Stomach smooth muscle (tissue), 2 donors: ENCODE measurements around the gene EVA1A.

Experiments used
- H3K27ac ChIP-seq: one replicate; pipeline ENCODE4 v1.7.0; 2013; ENCODE audit warnings: mild to moderate bottlenecking, low read length, inconsistent platforms
- H3K27me3 ChIP-seq, 2 donors: one replicate each; pipeline ENCODE4 v1.7.0; 2013; ENCODE audit warnings: low read length in 2 of 2; ENCODE audit not compliant: insufficient read depth in 2 of 2, control insufficient read depth in 1 of 2
- H3K36me3 ChIP-seq, 2 donors: one replicate each; pipeline ENCODE4 v1.7.0; 2013; ENCODE audit warnings: low read length in 2 of 2; ENCODE audit not compliant: control insufficient read depth in 2 of 2, insufficient read depth in 2 of 2
- H3K4me1 ChIP-seq: one replicate; pipeline ENCODE4 v1.7.0; 2013; ENCODE audit warnings: low read length; ENCODE audit not compliant: control insufficient read depth, insufficient read depth
- H3K4me3 ChIP-seq, 2 donors: one replicate each; pipeline ENCODE4 v1.7.0; 2013; ENCODE audit warnings: low read length in 2 of 2
- H3K9ac ChIP-seq, 2 donors: one replicate each; pipeline ENCODE4 v1.7.0; 2013; ENCODE audit warnings: low read length in 2 of 2, mild to moderate bottlenecking in 1 of 2
- H3K9me3 ChIP-seq, 2 donors: one replicate each; pipeline ENCODE4 v1.7.0; 2013; ENCODE audit warnings: low read length in 2 of 2; ENCODE audit not compliant: control insufficient read depth in 2 of 2
- donor health status: healthy.
- donor health status: Pancreatic carcinoma.

The EVA1A gene

DNA sequence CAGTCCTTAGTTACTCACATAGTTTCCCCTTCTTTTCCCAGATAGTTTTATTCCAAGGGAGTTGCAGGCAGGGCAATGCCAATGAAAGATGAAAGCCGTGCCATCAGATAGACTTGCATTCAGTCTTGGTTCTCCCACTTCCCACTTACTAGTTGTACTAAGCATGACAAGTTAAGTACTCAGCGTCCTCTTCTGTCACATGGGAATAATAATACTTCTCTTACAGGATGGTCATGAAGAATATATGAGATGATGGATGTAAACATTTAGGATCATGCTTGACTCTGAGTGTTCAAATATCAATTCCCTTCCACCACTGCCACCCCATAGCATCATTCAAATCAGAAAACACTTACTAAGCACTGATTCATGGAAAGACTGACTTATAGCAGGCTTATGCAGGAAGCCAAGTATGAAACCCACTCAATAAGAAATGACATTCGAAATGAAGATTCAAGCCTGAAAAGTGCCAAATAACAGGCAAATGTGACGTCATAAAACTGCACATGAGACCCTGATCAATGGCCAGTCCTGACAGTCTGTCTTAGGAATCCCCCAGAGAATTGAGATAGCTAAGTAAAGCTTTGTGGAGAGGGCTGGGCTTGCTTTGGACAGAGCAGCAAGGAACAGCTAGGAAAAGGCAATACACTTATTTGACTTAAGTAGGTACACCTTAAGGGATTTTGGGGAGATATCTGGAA lies 11.1 kb upstream of the EVA1A start:
- Histone ChIP-seq H3K27me3 (no peaks in the 10 kb centered on the region), H3K36me3 (no peaks in the 10 kb centered on the region), H3K4me3 (no peak overlapping the region), H3K9ac (no peak overlapping the region), H3K4me1 (no peaks in the 10 kb centered on the region), H3K27ac (no peak overlapping the region), H3K9me3 (no peaks in the 10 kb centered on the region)

DNA sequence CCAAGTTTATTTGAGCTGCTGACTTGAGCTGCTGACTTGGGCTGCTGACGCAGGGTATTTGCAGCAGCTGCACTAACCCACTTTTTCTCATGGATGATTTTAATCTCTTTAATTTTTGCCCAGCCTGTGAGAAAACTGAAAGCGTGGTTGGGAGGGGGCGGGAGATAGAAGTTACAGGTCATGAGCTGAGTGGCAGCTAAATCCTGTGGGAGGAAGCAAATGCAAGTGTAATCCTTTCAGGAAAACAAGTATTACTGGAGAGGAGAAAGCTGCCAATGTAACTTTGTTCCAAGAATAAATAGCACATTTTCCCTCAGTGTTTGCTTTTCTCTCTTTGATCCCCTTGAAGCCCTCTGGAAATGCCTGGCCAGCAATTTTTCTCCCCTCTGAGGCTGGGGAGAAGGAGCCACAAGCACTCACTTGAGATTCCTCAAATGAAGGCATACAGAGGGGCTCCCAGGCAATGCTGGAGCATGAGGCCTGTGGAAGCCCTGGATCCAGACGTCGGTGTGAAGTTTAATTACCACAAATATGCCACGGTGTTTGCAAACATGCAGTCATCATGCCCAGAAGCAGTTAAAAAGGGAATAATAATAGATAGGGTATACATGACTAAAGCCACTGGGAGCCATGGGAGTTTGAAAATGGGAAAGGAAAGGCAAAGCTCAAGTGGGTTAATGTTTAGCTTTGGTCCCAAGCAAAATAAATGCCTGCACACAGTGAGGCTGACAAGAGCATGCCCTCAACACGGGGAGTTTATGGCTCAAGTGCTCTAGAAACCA lies 10.4 kb upstream of the EVA1A start:
- Histone ChIP-seq H3K4me1 (no peaks in the 10 kb centered on the region), H3K9ac (no peak overlapping the region), H3K4me3 (no peak overlapping the region), H3K27me3 (no peaks in the 10 kb centered on the region), H3K9me3 (no peaks in the 10 kb centered on the region), H3K27ac (no peak overlapping the region), H3K36me3 (no peaks in the 10 kb centered on the region)

DNA sequence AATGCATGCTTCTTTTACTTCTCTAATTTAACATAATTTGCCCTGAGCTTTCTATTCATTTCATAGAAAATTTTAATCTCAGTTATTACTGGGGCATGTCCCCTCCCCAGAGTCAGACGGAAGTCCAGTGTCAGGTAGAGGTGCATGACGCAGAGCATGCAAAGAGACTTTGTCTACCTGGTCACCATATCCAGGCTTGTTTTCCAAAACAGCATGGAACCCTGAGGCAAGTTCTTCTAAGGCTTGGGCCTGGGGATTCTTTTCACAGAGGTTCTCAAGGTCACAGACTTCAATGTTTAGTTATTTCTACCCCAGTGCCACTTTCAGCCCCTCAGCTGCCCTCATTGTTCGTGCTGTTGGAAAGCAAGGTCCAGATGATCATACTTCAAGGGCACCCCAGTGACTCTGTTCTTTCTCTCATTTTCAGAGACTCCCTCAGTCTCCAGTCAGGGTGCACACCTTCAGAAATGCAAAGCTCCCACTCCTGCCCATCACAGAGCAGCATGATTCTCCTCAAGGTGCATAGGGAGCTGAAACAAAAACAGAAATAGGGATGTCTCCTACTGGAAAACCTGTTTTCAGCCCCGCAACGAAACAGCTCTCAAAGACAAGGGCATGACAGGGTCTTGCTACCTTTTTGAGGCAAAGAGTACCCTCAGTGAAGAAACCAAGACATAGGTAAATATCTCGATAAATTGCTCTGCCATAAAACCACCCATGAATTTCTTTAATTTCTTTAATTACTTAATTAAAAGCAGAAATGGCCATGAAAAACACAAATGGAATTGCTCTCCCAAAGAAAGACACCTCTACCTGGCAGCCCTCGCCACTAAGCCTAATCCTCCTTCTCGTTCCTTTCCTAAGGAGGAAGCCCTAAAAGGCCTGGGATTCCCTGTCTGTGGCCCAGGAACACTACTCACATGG lies 9.5 kb upstream of the EVA1A start:
- H3K9ac ChIP-seq = no peak overlapping the region
- no peaks in the 10 kb centered on the region for H3K36me3 ChIP-seq
- H3K4me1 ChIP-seq = no peaks in the 10 kb centered on the region
- no peak overlapping the region for H3K4me3 ChIP-seq
- H3K27me3 ChIP-seq = no peaks in the 10 kb centered on the region
- H3K27ac ChIP-seq = no peak overlapping the region
- H3K9me3 ChIP-seq = no peaks in the 10 kb centered on the region

DNA sequence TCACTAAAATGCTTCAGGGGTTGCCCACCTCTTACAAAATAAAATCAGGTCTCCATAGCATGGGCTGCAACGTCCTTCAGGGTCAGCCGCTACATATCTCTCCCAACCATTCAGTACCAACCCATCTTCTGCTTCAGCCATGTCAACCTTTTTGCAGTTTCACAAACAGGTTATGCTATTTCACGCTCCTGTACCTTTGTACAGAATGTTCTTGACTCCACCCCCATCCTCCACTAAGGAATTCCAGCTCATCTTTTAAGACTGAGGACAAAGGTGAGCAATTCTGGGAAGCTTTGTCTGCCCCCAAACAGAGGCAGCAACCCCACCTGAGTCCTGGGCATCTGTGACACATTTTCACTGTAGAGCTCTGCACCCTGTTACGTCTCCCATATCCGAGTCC lies 8.8 kb upstream of the EVA1A start:
- Histone ChIP-seq H3K27me3 (no peaks in the 10 kb centered on the region), H3K27ac (no peak overlapping the region), H3K4me3 (no peak overlapping the region), H3K9me3 (no peaks in the 10 kb centered on the region), H3K36me3 (no peaks in the 10 kb centered on the region), H3K9ac (no peak overlapping the region), H3K4me1 (no peaks in the 10 kb centered on the region)

DNA sequence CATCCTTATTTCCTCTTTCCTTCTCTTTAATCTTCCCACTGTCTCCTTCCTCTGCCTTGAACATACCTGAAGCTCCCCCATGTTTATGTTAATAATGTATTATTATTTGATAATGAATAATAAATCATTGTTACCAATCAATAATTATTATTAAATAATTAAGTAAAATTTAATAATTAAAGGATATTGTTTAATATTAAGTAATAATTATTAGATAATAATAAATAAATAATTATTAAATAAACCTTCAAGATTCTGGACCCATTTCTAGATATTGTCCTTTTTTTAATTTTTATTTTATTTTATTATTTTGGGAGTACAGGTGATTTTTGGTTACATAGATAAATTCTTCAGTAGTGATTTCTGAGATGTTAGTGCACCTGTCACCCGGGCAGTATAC lies 7.4 kb upstream of the EVA1A start:
- Histone ChIP-seq H3K27ac (no peak overlapping the region), H3K4me3 (no peak overlapping the region), H3K27me3 (peaks cover 0 to 3% of the 10 kb centered on the region in 2 donors), H3K9me3 (no peaks in the 10 kb centered on the region), H3K4me1 (no peaks in the 10 kb centered on the region), H3K36me3 (no peaks in the 10 kb centered on the region), H3K9ac (no peak overlapping the region)

DNA sequence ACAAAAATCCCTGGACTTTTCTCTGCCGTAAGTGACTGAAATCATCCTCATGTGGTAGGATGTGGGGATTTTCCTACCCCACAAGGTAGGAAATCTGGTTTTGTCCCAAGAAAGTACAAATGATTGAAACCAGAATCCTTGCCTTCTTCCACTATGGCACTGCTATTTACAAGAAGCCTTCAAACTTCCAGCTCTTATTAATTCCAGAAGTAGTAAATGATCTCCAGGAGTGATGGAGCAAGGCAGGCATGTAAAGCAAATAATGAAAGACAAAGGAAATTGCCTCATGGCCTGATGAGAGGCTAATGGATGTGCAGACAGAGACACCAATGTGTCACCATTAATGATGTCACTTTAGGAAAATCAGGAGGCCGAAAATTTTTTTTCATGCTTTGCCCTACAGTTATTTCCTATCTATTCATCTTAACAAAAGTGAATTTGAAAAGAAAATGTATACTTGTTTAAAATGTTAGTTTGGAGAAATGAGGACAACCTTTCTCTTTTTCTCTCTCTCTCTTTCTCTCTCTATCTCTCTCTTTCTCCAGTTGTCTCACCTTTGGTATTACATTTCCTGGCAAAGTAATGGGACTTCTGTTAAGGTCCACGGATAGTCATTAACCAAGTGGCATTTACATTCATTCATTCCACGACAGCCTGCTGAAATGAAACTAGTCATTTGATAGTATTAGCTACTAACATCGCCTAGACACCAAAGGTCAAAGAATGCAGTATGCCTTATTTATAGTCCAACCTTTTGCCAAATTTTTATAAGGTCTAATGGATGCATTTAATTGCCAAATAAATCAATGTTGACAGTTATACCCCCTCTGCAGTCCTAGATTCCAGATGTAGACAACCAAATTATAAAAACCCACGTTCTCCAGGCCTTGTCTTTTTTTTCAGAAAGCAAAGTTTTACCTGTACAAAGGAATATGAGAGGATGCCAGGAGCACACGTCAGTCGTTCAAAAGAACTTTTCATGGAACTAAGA lies 5.0 kb upstream of the EVA1A start:
- no peaks in the 10 kb centered on the region for H3K9me3 ChIP-seq
- no peaks in the 10 kb centered on the region for H3K36me3 ChIP-seq
- no peak overlapping the region for H3K9ac ChIP-seq
- peaks cover 4% of the 10 kb centered on the region for H3K4me1 ChIP-seq
- peaks cover 6 to 9% of the 10 kb centered on the region in 2 donors for H3K27me3 ChIP-seq
- no peak overlapping the region for H3K27ac ChIP-seq
- no peak overlapping the region for H3K4me3 ChIP-seq

DNA sequence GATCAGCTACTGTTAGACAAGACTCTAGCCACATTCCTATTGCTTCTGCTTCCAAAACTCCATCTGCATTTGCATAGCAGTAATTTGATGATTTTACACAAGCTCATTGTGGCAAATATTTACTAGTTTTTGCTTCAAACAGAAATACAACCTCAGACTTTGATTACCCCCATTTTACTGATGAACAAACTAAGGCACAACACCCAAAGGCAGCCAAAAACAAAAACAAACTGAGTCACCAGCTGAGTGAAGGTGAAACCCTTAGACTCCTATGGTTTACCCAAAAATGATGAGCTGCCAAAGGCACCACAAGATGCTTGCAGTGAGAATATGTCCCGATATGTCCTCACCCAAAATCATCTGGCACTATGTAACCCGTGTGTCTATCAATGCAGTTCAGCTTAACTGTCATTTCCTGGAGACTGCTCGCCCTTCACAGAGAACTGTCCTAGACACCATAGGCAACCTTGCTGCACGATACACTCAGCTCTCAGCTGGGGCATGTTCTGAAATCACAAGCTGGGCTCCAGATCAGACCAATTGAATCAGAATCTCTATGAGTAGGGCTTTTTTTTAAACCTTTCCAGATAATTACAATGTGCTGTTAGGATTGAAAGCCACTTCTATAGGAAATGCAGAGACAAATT lies 4.1 kb upstream of the EVA1A start:
- no peaks in the 10 kb centered on the region for H3K9me3 ChIP-seq
- no peak overlapping the region for H3K4me3 ChIP-seq
- no peak overlapping the region for H3K27ac ChIP-seq
- peaks cover 5% of the 10 kb centered on the region for H3K4me1 ChIP-seq
- no peaks in the 10 kb centered on the region for H3K36me3 ChIP-seq
- H3K9ac ChIP-seq = no peak overlapping the region
- H3K27me3 ChIP-seq = peaks cover 6 to 18% of the 10 kb centered on the region in 2 donors

DNA sequence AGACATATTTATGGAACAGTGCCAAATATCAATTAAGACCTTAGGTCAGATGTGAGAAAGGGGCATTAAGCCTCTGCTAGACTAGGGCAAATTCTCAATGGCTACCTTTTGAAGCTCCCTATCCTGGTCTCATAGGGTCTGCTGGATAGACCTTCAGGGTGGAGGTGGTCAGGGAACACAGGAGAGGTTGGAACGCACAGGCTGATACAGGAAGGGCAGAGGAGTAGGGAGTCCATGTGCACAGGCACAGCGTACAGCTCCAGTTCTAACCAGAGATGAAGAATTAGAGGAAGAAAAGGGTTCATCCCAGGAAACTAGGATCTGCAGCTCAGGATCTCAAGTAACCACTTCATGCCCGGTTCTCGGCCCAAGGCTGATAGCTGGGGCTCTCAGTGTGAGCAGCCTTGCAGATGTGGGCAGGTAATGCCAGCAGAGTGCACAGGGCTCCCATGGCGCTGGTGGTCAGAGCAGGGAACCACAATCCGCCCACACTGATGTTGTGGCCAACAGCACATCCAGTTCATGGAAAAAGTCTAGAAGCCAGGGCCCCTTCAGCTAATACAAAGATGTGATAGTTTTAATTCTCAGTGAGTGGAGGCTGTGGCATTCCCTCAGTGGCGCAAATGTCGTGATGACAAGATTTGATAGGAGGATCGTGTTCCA lies 3.4 kb upstream of the EVA1A start:
- H3K9me3 ChIP-seq = no peaks in the 10 kb centered on the region
- no peak overlapping the region for H3K27ac ChIP-seq
- H3K4me1 ChIP-seq = peaks cover 5% of the 10 kb centered on the region
- peaks cover 6 to 21% of the 10 kb centered on the region in 2 donors for H3K27me3 ChIP-seq
- H3K9ac ChIP-seq = no peak overlapping the region
- no peaks in the 10 kb centered on the region for H3K36me3 ChIP-seq
- H3K4me3 ChIP-seq = no peak overlapping the region

DNA sequence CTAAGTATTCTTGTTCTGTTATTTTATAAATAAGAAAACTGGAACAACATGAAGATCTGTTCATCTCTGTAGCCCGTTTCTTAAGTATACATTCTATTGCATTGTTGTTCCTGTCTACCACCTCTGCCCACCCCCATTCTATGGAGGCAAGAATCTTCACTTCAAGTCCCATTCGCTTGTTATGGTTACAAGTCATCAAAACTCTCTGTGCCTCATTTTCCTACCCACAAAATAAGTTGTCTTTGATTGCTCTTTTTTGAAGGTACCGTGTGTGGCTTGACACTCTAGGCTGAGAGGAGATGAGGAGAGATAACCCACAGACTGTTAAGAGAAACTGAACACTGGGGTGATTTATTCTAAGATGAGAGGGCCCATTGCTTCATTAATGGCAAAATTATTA lies 2.9 kb upstream of the EVA1A start:
- Histone ChIP-seq H3K36me3 (no peaks in the 10 kb centered on the region), H3K27me3 (peaks cover 6 to 24% of the 10 kb centered on the region in 2 donors), H3K4me3 (no peak overlapping the region), H3K27ac (no peak overlapping the region), H3K4me1 (peaks cover 5% of the 10 kb centered on the region), H3K9ac (no peak overlapping the region), H3K9me3 (no peaks in the 10 kb centered on the region)
